Liver (tissue), 3 donors: ENCODE results near the gene PARD3.

Experiments used
- ATF3 ChIP-seq: IDR thresholded peaks from 2 replicates; pipeline ENCODE4 v1.6.1; 2016; ENCODE audit warnings: antibody characterized with exemption
- CTCF ChIP-seq: fragments of 150-350 bp; IDR thresholded peaks from 2 replicates; pipeline ENCODE4 v1.5.1; 2017; ENCODE audit warnings: improper control_type of control experiment, low read depth, low read length; ENCODE audit not compliant: missing input control
- EGR1 ChIP-seq, 2 donors: IDR thresholded peaks; 2 replicates each; pipeline ENCODE4 v1.6.1; 2016 to 2018; ENCODE audit warnings: antibody characterized with exemption in 2 of 2, low read depth in 2 of 2
- GABPA ChIP-seq, 2 donors: IDR thresholded peaks in 1 of 2; conservative IDR thresholded peaks in 1 of 2; 2 replicates each; pipeline ENCODE4 v1.6.1; 2016; ENCODE audit warnings: antibody characterized with exemption in 2 of 2, mild to moderate bottlenecking in 1 of 2, moderate library complexity in 1 of 2
- JUND ChIP-seq, 2 donors: IDR thresholded peaks; 2 replicates each; pipeline ENCODE4 v1.6.1; 2016; ENCODE audit warnings: antibody characterized with exemption in 2 of 2
- MAX ChIP-seq: IDR thresholded peaks from 2 replicates; pipeline ENCODE4 v1.6.1; 2016; ENCODE audit warnings: antibody characterized with exemption
- RAD21 ChIP-seq, 2 donors: IDR thresholded peaks; 2 replicates each; pipeline ENCODE4 v1.6.1; 2016; ENCODE audit warnings: antibody characterized with exemption in 2 of 2, mild to moderate bottlenecking in 2 of 2
- REST ChIP-seq: IDR thresholded peaks from 2 replicates; pipeline ENCODE4 v1.6.1; 2016; ENCODE audit warnings: antibody characterized with exemption, mild to moderate bottlenecking
- RXRA ChIP-seq, 2 donors: IDR thresholded peaks; 2 replicates each; pipeline ENCODE4 v1.6.1; 2017 to 2018; ENCODE audit warnings: antibody characterized with exemption in 2 of 2, mild to moderate bottlenecking in 1 of 2
- TAF1 ChIP-seq: conservative IDR thresholded peaks from 2 replicates; pipeline ENCODE4 v1.6.1; 2016; ENCODE audit warnings: antibody characterized with exemption, mild to moderate bottlenecking
- ZBTB33 ChIP-seq: IDR thresholded peaks from 2 replicates; pipeline ENCODE4 v1.6.1; 2016; ENCODE audit warnings: antibody characterized with exemption
- donor health status: healthy.
- donor health status: healthy.

- TF ChIP-seq EGR1 (IDR thresholded peaks at IDR 0.05; ENCODE audit: low read depth in 2 of 2) (no peak), CTCF (no peak), TAF1 (no peak), RXRA (IDR thresholded peaks at IDR 0.05) (no peak), ZBTB33 (no peak), MAX (no peak), REST (no peak), RAD21 (IDR thresholded peaks at IDR 0.05) (no peak), ATF3 (no peak), JUND (IDR thresholded peaks at IDR 0.05) (no peak), GABPA (IDR thresholded peaks at IDR 0.05 in 1 of 2, conservative IDR thresholded peaks at IDR 0.05 in 1 of 2) (no peak)
Measured at GRCh38 chr10:34484164-34484563, 330.9 kb downstream of the PARD3 start.
